VCaP (cell line): ENCODE measurements around the gene VSTM4.

ENCODE experiments used
- H3K27ac ChIP-seq: fragments of 450-650 bp; 2 replicates; pipeline ENCODE4 v1.5.1; 2017
- TF ChIP-seq, protein P1 (sequence below): fragments of 450-650 bp; conservative IDR thresholded peaks from 2 replicates; pipeline ENCODE4 v1.5.1; 2017; ENCODE audit warnings: mild to moderate bottlenecking, moderate library complexity

VSTM4 gene

DNA sequence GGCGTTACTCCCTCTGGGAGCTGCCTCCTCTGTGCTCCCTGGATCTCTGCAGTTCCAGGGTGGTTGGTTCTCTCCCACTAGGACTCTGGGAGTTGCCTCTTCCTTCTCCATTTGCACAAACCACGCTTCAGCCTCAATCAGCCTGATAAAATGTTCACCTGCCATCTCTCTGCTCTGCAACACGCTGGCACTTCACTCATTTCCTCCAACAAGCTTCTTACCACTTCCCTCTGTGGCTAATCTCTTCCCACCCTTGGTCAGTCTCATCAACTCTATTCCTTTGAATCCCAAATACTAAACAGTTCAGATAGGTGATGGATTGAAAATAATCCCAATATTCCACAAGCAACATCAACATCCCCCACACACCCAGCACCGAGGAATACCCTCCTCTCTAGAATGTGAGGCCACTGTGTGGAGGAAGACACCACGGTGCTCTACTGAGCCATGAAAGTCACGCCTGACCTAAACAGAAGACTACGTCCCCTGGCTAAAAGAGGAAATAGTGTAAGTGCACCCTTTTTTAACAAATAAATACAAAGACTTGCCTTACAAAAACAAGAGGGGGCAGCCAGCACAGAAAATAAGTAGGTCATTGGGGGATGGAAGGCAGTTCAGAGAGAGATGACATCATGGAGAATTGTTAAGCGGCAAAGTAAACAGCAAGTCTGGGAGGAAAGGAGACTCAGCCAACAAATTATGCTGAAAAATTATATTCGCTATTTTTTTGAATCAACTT lies 20.4 kb upstream of the VSTM4 start:
- H3K27ac ChIP-seq: no peak overlapping the region
- TF ChIP-seq, protein P1, sequence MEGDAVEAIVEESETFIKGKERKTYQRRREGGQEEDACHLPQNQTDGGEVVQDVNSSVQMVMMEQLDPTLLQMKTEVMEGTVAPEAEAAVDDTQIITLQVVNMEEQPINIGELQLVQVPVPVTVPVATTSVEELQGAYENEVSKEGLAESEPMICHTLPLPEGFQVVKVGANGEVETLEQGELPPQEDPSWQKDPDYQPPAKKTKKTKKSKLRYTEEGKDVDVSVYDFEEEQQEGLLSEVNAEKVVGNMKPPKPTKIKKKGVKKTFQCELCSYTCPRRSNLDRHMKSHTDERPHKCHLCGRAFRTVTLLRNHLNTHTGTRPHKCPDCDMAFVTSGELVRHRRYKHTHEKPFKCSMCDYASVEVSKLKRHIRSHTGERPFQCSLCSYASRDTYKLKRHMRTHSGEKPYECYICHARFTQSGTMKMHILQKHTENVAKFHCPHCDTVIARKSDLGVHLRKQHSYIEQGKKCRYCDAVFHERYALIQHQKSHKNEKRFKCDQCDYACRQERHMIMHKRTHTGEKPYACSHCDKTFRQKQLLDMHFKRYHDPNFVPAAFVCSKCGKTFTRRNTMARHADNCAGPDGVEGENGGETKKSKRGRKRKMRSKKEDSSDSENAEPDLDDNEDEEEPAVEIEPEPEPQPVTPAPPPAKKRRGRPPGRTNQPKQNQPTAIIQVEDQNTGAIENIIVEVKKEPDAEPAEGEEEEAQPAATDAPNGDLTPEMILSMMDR: no peak

DNA sequence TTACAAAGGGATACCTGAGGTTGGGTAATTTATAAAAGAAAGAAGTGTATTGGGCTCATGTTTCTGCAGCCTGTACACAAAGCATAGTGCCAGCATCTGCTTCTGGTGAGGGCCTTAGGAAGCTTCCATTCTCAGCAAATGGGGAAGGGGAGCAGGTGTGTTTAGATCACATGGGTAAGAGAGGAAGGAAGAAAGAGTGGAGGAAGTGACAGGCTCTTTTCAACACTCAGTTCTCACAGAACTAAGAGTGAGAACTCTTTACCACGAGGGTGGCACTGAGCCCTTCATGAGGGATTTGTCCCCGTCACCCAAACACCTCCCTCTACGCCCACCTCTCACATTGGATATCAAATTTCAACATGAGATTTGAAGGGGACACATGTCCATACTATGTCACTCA lies 19.0 kb upstream of the VSTM4 start:
- TF ChIP-seq, protein P1: no peak
- no peak overlapping the region for H3K27ac ChIP-seq

DNA sequence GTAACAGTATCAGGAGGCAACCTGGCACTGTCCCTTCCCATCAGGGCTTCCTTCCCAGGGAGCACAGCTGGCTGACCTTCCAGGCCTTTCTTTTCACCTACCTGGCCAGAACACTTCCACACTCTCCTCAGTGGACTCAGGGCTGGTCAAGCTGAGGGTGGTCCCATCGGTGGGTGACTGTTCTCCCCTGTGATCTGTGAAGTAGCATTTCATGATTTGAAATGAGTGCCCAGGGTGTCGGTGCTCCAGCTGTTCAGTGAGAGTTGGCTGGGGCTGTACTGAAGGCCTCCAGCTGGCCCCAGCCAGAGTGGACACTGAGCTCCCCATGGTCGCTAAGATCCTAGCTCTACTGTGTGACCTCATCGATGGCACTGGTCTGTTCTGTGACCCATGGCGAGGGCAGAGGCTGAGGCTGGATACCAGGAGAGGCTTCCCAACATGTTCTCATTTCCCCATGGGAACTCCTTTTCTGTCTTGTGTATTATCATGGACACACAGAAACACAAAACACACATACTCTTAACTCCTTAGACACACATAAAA lies 18.5 kb upstream of the VSTM4 start, which contains the start of gene FAM170B:
Gene FAM170B, minus strand, starts transcription at position 316 of the 543 bp plus-strand sequence. Its CDS starts 103 bp downstream, at position 213.
- no peak within 1 kb of the TSS for H3K27ac ChIP-seq
- TF ChIP-seq, protein P1: no peak

DNA sequence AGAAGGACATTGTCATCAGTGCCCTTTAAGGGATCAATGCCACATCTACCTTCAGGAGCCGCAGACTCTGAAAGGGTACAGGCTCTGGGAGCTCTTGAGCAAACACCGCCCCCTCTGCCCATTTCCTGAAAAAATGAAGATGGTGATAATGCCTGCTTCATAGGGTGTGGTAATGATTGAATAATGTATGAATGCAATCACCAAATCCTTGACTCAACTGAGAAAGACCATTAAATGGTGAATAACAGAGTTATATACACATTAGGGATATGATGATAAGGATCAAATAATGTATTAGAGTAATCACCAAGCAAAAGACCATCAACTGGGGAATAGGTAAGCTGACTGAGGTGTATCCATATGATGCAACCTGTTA lies 17.0 kb upstream of the VSTM4 start:
- TF ChIP-seq, protein P1: no peak
- no peak overlapping the region for H3K27ac ChIP-seq

DNA sequence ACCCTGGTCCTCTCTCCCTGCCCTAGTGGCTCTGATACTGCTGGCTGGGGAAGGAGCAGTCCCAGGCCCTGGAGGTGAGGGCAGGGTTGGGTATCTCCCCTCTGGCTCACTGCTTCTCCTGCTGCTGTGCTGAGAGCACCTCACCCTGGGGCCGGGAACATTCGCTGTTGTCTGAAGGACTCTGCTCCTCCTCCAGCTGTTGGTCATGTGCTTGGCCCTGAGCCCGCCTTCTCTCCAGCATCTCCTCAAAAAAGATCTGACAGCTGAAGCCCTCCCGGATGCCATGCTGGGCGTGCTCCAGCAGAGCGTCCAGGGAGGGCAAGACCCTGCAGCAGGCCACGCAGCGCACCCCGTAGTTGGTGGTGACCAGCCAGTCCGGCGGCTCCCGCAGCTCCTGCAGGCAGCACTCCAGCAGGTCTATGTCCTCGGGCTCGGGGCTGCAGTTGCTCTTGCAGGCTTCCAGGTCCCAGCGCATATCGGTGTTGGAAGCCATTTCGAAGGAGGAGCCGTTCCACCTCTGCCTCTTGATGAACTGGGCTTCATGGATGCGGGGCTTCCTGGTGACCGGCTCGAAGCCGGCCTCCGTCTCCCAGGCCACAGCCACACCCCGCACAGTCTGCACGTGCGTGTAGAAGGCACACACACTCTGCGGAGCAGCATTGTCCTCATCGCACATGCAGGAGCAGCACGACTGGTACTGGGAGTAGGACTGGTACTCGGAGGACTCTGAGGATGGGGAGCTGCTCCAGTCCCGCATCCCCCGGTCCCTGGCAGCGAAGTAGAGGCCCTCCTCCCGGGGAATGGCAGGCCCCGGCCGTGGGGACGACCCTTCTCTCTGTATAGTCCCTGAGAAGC lies 16.4 kb upstream of the VSTM4 start:
- no peak overlapping the region for H3K27ac ChIP-seq
- TF ChIP-seq, protein P1: no peak

DNA sequence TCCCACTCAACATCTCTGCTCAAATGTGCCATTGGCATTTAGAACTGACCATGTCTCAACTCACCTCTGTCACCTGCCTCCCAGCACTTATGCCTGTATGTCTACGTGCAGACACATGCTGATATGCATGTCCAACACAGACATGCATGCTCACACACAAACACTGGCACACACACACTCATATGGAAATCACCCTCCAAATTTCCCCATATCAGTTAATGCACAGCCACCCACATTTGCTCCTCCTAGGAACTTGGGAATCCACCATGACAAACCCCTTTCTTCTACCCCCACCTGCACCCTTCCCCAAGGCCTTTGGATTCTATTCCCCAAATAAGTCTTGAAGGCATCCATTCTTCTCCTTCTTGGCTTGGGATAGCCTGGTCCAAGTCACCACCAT lies 14.1 kb upstream of the VSTM4 start:
- TF ChIP-seq, protein P1: no peak

DNA sequence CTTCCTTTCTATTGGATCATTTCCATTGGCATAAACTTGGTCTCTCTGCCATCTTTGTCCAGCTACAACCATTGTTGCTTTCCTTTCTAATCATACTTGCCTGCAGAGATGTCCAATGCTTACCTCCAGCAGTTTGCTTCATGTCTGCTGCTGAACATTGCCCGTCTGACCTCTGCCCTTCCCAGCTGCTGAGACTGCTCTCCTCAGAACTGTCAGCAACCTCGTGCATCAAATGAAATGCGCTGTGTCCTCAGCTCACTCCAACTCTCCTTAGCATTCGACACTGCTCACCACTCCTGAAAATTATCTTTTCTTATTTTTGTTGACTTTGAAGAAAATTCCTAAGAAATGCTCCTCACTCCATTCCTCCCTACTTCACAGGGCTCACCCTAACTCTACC lies 13.5 kb upstream of the VSTM4 start:
- TF ChIP-seq, protein P1: no peak
- H3K27ac ChIP-seq: no peak overlapping the region

More for the DNA sequence above, 14.1 kb upstream of the VSTM4 start:
- H3K27ac ChIP-seq: no peak overlapping the region
